Dedifferentiated amniotic fluid mesenchymal stem cell (primary cell): Measurements from ENCODE around the gene ZBTB20.

ENCODE experiments used
- DNase-seq: peaks from one replicate; pipeline ENCODE4 v3.0.0-alpha.2; 2016; ENCODE audit errors: extremely low spot score

ZBTB20 gene

DNA sequence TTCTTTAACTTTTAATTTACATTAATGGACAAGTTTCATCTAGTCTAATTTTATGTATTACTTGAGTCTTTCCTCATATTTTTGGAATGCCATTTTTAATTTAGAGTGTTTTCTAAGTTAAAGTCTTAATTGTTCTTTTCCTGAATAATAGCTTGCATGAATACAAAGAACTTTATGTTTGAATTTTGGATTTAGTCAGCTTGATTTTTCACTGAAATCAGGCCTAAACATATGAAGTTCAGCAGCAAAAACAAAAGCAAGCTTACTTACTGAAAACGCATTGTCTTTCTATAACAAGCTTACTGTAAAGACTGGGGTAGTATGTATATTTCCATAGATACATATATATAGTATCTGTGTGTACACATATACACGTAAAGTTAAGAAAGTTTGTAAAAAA is 126.0 kb downstream of the ZBTB20 start:
- DNase-seq, result no peak

DNA sequence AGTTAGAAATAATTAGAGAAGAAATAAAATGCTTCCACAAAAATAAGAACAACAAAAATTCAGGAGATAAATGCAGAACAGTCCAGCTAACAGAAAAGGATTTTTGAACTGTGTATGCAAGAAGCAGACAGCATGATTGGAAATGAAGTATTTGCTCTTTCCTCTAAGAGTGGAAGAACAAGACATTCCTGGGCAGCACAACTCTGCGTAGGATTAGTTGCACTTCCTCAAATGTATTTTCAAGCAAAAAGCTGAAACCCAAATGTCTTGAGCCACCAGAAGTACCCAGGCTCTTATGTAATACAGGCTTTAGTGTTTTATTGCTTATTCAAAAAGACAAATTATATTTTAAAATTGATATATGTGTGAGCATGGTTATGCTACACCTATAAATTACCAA is 127.2 kb downstream of the ZBTB20 start:
- DNase-seq, result no peak

DNA sequence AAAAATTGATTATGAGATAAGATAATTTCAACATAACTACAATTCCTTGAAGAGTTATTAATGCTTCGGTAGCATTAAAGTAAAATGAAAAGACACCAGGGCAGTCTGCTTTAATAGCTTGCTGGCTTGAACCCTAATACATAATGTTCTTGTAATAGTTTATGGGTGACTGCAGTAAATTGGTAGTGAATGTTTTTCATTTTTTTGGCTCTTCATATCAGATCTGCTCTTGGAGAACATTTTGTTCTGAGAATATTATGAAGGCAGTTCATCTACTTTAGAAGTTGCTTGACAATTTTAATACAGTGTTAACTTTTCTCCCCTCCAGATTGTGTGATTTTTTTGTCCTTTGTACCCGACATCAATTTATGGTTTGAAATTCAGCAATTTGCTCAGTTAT is 128.4 kb downstream of the ZBTB20 start:
- DNase-seq, result no peak

DNA sequence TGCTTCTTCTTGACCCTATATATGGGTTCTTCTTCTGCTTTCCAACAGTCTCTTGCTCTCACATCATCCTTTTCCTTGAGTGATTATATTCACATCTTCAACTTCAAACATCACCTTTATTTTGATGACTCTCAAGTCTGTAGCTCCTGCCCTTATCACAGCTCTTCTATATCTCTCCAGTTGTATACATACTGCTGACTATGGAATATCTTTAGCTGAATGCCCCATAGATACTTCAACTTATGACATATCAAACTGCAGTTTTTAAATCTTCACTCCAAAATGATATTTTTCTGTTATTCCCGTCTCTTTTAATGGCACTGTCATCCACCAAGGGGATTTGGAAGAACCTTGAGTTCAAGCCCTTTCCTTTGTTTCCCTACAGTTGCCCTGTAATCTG is 139.1 kb downstream of the ZBTB20 start:
- DNase-seq, result no peak

DNA sequence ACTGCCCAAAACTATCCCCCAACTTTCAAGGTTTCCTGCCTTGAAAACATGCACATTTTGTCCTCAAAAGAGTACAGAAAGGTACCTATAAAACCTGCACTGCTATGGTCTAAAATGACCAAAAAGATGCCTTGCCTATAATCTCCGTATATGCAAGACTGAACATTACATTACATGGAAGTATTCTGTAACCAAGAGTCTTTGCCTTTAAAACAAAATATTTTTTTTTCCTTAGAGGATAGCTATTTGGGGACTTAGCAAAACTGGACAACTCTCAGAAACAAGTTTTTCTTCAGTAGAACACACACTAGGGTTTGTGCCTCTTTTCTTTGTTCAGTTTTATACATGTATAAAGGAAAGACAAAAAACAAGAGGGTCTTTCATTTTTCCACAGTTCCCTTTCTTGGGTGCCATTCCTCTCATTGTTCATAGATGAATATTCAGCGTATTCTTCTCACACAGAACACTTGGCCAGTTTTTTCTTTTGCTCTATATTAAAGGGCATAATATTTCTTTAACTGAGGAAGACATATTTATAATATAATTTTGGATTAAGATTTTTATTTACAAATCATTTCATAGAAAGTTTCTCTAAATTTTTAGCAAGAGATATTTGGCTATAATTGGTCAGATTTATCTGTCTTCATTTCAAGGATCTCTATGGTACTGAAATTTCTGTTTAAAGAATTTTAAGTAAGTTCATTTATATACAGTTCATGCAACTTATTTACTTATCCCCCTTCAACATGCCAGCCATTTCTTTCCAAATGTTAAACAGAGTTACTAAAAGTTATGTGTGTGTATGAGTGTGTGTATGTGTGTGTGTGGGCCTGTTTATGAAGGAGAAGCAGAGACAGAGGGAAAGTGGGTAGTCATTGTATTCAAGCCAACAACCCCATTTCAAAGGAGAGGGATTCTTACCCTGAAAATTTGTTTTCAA is 142.6 kb downstream of the ZBTB20 start:
- no peak for DNase-seq

DNA sequence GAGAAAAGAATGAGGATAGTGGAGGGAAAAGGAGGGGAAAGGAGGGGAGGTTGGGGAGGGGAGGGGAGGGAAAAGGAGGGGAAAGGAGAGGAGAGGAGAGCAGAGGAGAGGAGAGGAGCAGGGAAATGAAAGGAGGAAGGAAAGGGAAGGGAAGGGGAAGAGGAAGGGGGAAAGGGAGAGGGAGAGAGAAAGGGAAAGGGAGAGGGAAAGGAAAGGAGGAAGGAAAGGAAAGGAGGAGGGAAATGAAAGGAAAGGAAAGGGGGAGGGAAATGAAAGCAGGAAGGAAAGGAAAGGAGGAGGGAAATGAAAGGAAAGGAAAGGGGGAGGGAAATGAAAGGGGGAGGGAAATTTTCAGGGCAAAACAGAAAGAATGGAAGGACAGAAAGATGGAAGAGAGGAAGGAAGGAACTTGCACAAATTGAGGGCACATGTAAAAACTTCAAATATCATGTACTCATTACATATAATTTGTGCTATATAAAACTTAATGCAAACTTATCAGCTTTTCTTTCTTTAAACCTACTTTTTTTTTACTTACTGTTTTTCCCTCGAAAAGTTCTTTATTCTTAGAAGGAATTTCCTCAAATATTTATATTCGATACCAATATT is 148.0 kb downstream of the ZBTB20 start:
- no peak for DNase-seq

DNA sequence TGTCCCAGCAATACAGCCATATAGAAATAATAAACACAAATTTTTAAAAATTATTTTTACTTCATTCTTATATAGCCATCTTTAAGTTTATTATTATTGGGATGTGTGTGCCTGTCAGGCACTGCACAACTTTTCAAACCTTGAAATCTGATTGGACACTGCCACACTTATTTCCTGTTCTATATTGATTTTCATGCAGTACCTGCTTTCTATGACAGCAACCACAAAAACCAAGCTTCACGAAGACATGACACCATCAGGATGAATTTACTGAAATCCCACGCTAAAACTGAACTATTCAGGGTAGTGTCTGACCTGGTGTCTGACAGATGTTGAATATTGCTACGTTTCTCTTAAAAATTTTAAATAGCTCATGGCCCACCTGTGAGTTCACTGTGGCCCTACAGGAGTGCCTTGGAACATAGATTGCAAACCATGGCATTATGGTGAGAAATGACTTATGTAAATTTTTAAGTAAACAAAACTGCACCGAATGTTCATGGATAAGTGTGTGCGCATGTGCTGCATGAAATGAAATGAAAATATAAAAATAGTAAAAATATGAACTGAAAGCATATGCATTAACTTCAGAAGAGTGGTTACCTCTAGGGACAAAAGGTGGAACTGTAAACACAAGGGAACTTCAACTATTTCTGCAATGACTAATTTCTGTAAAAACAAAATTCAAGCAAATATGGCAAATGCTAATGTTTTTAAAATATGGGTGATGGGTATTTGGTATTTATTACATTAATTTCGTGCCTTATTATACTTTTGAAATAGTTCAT is 152.3 kb downstream of the ZBTB20 start:
- no peak for DNase-seq

DNA sequence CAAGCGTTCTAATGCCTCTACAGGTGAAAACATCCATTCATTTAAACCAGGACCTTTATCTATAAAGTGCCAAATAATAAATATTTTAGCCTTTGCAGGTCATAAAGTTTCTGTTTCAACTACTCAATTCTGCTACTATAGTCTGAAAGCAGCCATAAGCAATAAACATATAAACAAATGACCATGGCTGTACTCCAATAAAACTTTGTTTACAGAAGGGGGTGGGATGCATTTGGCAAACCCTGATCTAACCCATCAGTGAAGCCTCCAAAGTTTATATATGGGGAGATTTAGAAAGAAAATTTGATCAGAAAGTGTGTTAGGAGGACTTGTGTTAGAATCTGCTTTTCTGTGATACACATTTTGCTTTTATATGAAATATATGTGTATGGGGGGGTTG is 161.3 kb downstream of the ZBTB20 start:
- DNase-seq, result no peak

DNA sequence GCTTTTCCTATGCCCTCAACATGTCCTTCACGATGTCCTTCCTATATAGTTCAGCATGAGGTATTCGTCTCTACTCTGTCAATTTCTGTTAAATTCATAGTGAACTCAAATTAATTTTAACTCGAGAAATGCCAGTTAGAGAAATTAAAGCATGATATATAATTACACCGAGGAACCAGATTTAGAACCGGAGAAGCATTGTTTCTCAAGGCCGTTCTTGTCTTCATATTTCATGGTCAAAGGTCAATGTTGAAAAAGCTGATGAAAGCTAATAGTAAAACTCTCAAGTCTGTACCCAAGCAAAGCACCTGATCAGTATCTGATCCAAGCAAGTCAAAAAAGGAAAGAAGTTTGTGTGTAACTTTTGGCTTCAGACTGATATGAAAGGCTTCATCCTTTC is 163.8 kb downstream of the ZBTB20 start:
- no peak for DNase-seq

DNA sequence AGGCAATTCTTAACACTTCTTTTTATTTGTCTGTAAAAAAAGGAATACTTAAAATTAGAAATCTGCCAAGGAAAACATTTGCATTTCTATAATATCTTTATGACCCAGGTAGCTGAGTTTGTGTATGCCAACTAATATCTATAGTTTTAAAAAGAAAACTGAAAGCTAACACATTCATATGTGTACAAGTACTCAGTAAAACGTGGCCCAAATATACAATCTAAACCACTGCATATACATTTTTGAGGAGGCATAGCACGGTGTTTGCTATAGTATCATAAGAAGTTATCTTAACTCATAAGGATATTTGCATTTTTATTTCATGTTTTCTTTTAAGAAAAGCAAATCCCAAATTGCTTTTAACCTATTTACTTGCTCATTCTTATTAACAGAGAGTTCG is 172.7 kb downstream of the ZBTB20 start:
- DNase-seq, result no peak

DNA sequence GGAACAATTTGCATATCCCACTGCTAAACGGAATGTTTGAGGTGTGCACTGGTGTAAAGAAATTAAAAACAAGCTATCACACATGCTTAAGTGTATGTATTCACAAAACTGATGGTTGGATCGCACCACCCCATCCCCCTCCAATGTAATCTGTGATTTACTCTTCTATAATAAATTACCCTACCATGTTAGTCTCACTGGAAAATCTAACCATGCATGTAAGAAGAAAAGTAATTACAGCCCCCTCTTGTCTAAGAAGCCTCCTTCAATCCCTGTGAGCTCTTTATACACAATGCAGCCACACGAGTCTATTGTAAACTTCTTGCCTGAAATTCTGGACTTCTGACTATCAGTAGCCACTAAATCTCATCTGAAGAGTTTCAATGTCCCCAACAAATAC is 173.6 kb downstream of the ZBTB20 start:
- no peak for DNase-seq

DNA sequence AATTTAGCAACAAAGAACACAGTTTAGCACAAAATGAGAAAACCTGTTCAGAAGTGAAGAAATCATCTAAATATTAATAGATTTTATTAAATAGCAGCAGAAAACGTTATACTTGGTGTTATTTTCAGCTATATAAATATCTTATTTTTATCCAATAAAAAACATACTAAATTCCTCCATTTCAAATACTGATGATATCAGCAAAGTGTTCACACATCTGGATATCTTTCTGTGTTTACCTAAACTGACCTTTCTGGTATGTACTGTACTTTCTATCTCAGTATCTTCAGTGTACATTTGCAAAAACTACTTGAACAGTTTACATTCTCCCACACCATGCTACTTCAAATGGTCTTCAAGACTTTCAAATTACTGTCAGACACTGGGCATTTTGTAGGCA is 179.9 kb downstream of the ZBTB20 start:
- DNase-seq, result no peak

DNA sequence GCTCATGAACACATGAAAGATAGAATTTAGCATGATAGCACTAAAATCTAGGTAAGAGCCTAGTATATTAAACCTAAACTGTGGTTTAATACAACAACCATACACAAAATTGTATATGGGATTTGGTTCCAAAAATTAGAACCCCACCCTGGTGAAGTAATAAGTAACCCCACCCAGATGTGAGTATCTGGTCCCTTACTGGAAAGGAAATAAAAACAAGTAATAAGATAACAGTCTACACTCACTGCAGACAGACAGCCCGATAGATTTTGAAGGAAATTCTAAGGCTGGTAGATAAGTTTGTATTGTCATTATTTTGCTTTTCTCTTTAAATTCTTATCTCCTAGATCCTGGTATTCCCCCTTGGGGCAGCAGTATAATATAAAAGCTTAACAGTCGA is 184.9 kb downstream of the ZBTB20 start:
- no peak for DNase-seq

DNA sequence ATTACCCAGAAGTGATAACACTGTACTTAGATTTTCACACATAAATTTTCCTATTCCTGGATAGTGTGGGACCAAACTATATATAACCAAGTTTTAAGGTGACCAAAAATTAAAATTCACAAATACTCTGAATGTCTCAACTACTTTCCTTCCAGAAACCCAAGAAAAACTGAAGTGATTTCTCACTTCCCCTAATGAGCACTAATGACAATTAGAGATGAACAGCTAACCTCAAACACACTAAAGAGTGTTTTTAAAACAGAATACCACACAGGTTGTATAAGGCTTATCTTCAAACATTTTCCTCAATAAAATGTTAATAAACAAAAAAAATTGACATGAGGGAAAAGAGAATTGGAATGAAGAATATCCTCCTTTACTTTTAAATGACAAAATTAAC is 188.2 kb downstream of the ZBTB20 start:
- DNase-seq, result no peak

DNA sequence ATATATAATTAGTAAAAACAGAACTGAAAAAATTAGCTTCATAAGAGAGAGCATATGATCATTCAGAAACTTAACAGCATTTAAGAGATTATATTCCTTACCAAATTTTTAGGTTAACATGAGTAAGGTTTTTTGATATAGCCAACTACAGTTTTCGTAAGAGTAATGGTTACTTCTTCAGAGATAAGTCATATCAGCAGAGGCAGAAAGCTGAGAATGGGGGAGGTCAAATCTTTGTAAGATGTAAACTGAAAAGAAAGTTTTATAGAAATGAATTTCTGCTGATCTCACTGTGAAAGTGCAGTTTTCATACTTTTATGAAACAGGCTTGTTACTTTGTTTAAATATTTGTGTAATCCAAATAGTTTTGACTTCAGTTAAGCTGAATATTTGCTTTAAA is 193.3 kb downstream of the ZBTB20 start:
- DNase-seq, result no peak

DNA sequence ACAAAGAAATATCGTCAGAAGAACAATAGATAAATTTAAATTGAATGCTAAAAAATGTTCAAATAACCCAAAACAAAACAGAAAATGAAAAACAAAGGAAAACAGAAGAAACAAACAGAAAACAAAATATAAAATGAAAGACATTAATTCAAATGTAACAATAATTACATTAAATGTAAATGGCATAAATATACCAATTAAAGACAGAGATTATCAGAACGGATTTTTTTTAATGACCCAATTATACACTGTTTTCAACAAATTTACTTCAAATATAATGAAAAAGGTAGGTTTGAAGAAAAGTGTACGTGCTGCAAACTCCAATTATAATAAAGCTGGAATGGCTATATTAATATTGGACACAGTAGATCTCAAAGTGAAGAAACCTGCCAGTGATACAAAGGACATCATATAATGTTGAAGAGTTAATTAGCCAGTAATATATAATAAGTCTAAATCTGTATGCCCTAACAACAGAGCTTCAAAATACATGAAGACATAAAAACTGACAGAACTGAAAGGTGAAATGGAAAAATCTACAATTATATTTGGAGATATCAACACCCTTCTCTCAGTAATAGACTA is 193.8 kb downstream of the ZBTB20 start:
- no peak for DNase-seq

DNA sequence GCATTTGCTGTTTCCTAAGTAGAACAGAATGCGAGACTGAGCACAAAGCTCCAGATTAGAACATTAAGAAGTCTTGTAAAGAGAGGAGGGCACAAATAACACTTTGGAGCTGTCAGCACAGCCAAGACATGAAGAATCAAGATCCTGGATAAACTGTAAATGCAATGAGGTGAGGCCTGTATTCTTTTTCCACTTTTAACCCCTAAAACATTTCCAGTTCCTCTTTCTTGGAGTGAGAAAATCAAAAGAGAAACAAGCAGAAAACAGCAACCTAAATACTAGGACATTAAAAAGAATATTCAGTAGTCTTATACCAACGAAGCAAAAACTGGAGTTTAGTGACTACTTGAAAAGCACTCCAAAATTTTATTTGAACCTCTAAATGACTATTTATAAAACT is 204.3 kb downstream of the ZBTB20 start:
- DNase-seq, result no peak

DNA sequence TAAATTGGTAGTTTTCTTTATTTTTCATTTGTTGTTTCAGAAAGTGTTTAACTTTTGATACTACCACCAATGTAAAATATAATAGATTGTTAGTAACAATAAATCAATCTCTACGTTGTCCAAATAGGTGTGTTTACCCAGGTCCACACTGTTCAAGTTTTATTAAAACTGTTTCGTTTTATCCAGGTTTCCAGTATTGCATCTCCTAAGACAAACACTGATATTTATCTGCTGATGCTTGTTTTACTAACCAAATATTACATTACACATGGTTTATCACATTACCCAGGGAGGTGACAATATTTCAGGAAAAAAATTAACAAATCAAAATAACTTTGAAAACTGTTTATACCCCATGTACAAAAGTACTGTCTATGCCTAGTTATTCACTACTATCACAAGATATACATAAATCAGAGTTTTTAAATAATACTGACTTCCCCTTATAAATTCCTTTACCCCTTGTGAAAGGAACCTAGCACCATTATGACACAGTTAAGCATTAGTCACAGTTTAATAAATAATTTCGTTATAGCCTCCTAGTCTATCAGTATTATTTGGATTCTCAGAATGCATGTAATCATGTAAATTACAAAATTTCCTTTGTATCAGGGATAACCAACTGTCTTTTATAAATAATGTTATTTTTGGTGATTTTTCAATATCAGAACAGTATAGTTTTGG is 205.3 kb downstream of the ZBTB20 start:
- no peak for DNase-seq

DNA sequence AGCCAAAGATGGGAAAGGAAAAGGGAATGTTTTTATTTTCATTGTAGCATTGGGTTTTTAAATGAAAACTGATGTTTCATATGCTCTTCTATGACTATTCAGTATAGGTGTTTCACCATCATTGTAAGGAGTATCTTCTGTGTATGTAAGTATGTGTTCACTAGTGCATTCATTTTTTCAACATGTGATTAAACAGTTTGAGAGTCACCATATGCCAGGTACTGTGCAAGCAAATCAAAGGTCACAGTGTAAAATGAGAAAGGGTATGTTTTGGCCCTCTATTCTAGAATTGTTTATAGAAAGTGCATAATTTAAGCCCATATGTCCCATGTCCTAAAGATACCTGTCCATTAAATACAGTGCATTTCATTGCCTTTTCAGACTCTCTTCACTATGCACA is 207.2 kb downstream of the ZBTB20 start:
- DNase-seq, result no peak

DNA sequence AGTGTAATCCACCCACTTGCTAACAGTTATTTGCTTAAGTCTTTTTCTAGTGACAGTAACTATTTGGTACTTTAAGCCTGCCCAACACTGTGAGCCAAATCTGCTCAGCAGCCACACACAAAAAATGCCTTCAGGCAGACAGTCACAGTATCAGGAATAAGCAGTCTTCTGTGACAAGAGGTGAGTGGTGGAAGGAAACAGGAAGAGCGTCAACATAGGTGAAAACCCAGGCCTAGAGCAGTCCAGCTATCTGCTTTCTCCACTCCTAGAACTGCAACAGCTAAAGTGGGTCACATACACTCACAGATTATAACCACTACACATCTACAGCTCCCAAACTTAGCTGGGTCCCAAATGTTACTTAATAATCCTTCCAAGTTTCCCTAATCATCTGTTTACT is 213.7 kb downstream of the ZBTB20 start:
- DNase-seq, result no peak

DNA sequence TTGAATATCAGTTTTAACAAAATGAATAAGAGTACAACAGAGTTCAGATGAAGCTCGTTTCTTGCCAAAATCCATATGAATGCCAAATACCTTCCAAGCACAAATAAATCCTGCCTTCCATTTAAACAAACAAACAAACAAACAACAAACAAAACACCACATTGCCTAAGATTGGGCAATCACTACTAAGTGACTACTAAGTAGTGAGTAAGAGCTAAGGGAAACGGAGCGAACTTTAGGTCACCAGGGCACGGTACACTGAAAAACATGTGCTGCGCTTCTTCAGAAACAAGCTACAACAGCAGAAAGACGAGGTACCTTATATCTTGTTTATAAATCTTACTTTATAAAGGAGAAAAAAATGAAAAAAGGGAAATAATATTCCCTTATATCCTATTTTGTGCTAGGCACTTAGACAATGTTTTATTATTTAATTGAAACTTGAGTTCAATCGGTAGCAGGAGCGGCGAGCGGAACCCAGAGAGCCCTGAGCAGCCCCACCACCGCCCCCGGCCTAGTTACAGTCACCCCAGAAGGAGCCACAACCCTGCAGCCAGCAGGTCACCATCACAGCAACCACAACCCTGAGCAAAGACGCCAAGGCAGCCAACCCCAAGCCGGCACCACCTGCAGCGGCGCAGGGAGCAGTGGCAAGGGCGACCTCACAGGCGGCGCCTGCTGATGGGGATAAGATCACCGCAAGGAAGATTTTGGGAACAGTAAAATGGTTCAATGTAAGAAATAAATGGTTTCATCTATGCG is 216.9 kb downstream of the ZBTB20 start:
- no peak for DNase-seq
